Subcutaneous adipose tissue (tissue), 4 donors: ENCODE data around the gene BAG2. TPM values are rescaled to one million over a fixed set of nuclear protein-coding genes. Genes with fewer than 3 reads are reported as not detected.

Source experiments
- total RNA-seq, 4 donors: library from RNA; depleted of rRNA; stranded (reverse); fragments of >200 nt; gene quantifications; one replicate each; pipeline ENCODE4 v1.1.0, GENCODE V29; 2016
- TF ChIP-seq, protein P1 (sequence below): fragments of 450-650 bp; IDR thresholded peaks from one replicate; pipeline ENCODE4 v1.5.1; 2016; ENCODE audit warnings: low read depth, mild to moderate bottlenecking, control low read depth, antibody characterized with exemption, moderate library complexity

BAG2 gene
- total RNA-seq, 4 donors from 2014 or later, result 3.0 to 5.9 (median 3.8) TPM

GRCh38 chr6:57174511-57174907 lies 2.4 kb downstream of the BAG2 start:
- TF ChIP-seq, protein P1, sequence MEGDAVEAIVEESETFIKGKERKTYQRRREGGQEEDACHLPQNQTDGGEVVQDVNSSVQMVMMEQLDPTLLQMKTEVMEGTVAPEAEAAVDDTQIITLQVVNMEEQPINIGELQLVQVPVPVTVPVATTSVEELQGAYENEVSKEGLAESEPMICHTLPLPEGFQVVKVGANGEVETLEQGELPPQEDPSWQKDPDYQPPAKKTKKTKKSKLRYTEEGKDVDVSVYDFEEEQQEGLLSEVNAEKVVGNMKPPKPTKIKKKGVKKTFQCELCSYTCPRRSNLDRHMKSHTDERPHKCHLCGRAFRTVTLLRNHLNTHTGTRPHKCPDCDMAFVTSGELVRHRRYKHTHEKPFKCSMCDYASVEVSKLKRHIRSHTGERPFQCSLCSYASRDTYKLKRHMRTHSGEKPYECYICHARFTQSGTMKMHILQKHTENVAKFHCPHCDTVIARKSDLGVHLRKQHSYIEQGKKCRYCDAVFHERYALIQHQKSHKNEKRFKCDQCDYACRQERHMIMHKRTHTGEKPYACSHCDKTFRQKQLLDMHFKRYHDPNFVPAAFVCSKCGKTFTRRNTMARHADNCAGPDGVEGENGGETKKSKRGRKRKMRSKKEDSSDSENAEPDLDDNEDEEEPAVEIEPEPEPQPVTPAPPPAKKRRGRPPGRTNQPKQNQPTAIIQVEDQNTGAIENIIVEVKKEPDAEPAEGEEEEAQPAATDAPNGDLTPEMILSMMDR, result no peak

GRCh38 chr6:57177545-57178265 lies 5.6 kb downstream of the BAG2 start:
- TF ChIP-seq, protein P1, result no peak

DNA sequence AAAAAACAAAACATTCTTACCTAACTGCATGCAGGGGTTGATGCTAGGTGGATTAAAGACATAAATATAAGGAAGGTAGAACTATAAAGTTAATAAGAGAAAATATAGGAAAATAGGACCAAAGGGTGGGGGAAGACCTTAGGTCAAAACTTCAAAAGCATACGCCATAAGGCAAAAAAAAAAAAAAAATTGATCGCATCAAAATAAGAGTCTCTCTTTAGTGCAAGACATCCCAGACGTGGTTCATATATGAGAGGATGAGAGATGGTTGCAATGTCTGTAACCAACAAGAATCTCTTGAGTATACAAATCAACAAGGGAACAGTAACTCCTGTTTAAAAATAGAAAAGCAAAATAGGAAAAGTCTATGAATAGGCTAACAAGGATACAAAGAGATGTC lies 8.5 kb downstream of the BAG2 start:
- TF ChIP-seq, protein P1, result no peak

DNA sequence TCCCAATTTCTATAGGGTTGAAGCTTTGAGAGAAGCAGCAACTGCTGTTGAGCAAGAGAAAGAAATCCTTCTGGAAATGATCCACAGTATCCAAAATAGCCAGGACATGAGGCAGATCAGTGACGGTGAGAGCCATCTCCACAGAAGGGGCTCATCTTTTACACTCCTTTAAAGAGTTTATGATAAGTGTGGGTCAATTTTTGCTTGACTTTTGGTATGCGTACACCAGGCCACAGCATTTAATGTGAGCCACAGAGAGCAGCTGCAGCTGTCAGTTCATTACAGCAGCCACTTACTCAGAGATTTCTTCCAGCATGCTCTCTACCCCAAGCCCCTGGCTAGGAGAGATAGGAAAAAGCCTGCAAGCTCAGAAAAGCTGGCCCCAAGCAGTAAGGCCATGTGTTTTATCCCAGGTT lies 9.9 kb downstream of the BAG2 start:
- TF ChIP-seq, protein P1, result no peak

DNA sequence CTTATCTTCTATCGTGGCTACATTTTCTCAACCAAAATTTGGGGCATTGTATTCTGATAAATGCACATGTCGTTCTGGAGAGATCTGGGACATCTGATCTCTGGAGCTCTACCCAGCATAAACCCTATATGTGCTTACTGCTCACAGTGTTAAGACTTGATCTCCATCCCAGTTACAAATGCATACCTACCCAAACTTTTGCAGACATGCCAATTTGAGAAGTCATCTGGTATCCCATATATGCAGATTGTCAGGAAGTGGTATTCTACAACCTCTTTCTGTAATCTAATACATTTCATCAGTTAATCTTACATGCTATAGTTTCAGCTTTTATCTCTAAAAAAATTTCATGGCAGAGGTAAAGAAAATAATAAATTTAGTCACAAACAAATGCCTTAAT lies 11.2 kb downstream of the BAG2 start:
- TF ChIP-seq, protein P1, result no peak

DNA sequence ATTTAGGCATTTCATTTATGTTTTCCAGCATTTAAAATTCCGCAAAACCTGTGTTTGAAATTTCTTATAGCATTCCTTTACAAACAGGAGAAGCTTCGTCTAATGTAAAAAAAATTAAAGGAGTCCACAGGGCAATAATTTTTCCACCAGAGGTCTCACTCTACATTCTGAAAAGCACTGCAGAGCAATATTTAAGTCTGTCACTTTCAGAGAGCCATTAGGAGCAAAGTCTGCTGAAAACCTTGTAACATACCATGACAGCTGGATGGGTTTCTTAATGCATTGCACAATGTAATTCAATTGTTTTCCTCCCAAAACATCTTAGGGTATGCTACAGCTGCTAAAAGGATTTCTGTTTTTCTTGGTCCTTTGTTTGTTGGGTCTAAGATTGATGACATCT lies 18.0 kb downstream of the BAG2 start:
- TF ChIP-seq, protein P1, result no peak

GRCh38 chr6:57193177-57193576 lies 21.1 kb downstream of the BAG2 start:
- TF ChIP-seq, protein P1, result no peak
